GM23338 (cell line): ENCODE results near the gene CDNF. TPM values are rescaled to one million over a fixed set of nuclear protein-coding genes. Genes with fewer than 3 reads are reported as not detected.

Experiments used
- ATAC-seq: fragments of 200-7000 bp; cut with Tn5 transposase; 3 replicates; pipeline ENCODE4 v1.9.1; 2020
- DNase-seq: peaks from one replicate; pipeline ENCODE4 v3.0.0-alpha.2; 2015; ENCODE audit warnings: low spot score
- H2AFZ ChIP-seq: fragments of 200-600 bp; sonication (generic); 2 replicates; pipeline ENCODE4 v1.8.0; 2016; ENCODE audit warnings: antibody characterized with exemption, mild to moderate bottlenecking, moderate library complexity
- H3F3A ChIP-seq: fragments of 200-600 bp; sonication (generic); replicated peaks from 2 replicates; pipeline ENCODE4 v1.8.0; 2017; ENCODE audit warnings: antibody characterized with exemption, mixed run types, low read depth
- H3K27ac ChIP-seq: fragments of 200-600 bp; sonication (generic); 2 replicates; pipeline ENCODE4 v1.6.1; 2016; ENCODE audit warnings: low read depth
- H3K27me3 ChIP-seq: fragments of 200-600 bp; sonication (generic); 2 replicates; pipeline ENCODE4 v1.8.0; 2016; ENCODE audit warnings: mild to moderate bottlenecking, mixed run types, moderate library complexity; ENCODE audit not compliant: insufficient read depth
- H3K36me3 ChIP-seq: fragments of 200-600 bp; sonication (generic); 2 replicates; pipeline ENCODE4 v1.8.0; 2016; ENCODE audit warnings: mild to moderate bottlenecking; ENCODE audit not compliant: insufficient read depth
- H3K4me1 ChIP-seq: fragments of 200-600 bp; sonication (generic); 2 replicates; pipeline ENCODE4 v1.8.0; 2016; ENCODE audit warnings: mild to moderate bottlenecking, moderate library complexity; ENCODE audit not compliant: insufficient read depth
- H3K4me2 ChIP-seq: fragments of 200-600 bp; sonication (generic); 2 replicates; pipeline ENCODE4 v1.7.1; 2017; ENCODE audit warnings: mixed run types
- H3K4me3 ChIP-seq: fragments of 200-600 bp; sonication (generic); 2 replicates; pipeline ENCODE4 v1.6.1; 2016; ENCODE audit warnings: mixed run types
- H3K79me2 ChIP-seq: fragments of 200-600 bp; sonication (generic); replicated peaks from 2 replicates; pipeline ENCODE4 v1.8.0; 2017; ENCODE audit warnings: mild to moderate bottlenecking; ENCODE audit not compliant: insufficient read depth
- H3K9me2 ChIP-seq: fragments of 200-600 bp; sonication (generic); 2 replicates; pipeline ENCODE4 v1.8.0; 2017; ENCODE audit not compliant: insufficient read depth
- H4K20me1 ChIP-seq: fragments of 200-600 bp; sonication (generic); replicated peaks from 2 replicates; pipeline ENCODE4 v1.8.0; 2017; ENCODE audit warnings: mild to moderate bottlenecking; ENCODE audit not compliant: insufficient read depth
- H3K27ac Mint-ChIP-seq: 2 replicates; pipeline ENCODE4 v1.8.0; 2020; ENCODE audit warnings: inconsistent platforms, mild to moderate bottlenecking, moderate library complexity, mixed read lengths
- H3K27me3 Mint-ChIP-seq: 3 replicates; pipeline ENCODE4 v1.8.0; 2022; ENCODE audit warnings: low read depth, mild to moderate bottlenecking, moderate library complexity, mixed read lengths, inconsistent platforms; ENCODE audit not compliant: insufficient read depth, poor library complexity
- H3K36me3 Mint-ChIP-seq: 3 replicates; pipeline ENCODE4 v1.8.0; 2021; ENCODE audit warnings: low read depth, mild to moderate bottlenecking, inconsistent platforms, moderate library complexity, mixed read lengths
- H3K4me1 Mint-ChIP-seq: 3 replicates; pipeline ENCODE4 v1.8.0; 2020; ENCODE audit warnings: mild to moderate bottlenecking, inconsistent platforms, mixed read lengths
- H3K4me3 Mint-ChIP-seq: 3 replicates; pipeline ENCODE4 v1.8.0; 2021; ENCODE audit warnings: moderate library complexity, mild to moderate bottlenecking, inconsistent platforms, mixed read lengths
- H3K9me3 Mint-ChIP-seq: 3 replicates; pipeline ENCODE4 v1.8.0; 2020; ENCODE audit warnings: moderate library complexity, mild to moderate bottlenecking, inconsistent platforms, mixed read lengths
- CREB1 ChIP-seq: fragments of 250-450 bp; sonication (Bioruptor Pico); IDR thresholded peaks from 2 replicates; pipeline ENCODE4 v1.5.0; 2020; ENCODE audit warnings: low read depth, mild to moderate bottlenecking, moderate library complexity
- CTCF ChIP-seq, 2 experiments: fragments of 200-600 bp in 1 of 2; sonication (generic) in 1 of 2; conservative IDR thresholded peaks; 2 replicates each; pipeline versions ENCODE4 v1.5.1 to v1.6.1; 2016 to 2017; ENCODE audit warnings: antibody characterized with exemption in 2 of 2, low read depth in 2 of 2, mild to moderate bottlenecking in 2 of 2, moderate library complexity in 1 of 2
- ETS1 ChIP-seq: IDR thresholded peaks from 2 replicates; pipeline ENCODE4 v1.6.1; 2016; ENCODE audit warnings: antibody characterized with exemption
- EZH2 ChIP-seq: fragments of 200-600 bp; sonication (generic); IDR thresholded peaks from one replicate; pipeline ENCODE4 v1.8.0; 2017; ENCODE audit warnings: antibody characterized with exemption, mild to moderate bottlenecking, low read depth; ENCODE audit not compliant: unreplicated experiment
- EZH2phosphoT487 ChIP-seq: fragments of 200-600 bp; sonication (generic); IDR thresholded peaks from one replicate; pipeline ENCODE4 v1.8.1; 2018; ENCODE audit warnings: antibody characterized with exemption; ENCODE audit not compliant: unreplicated experiment
- JUNB ChIP-seq: IDR thresholded peaks from one replicate; pipeline ENCODE4 v1.6.1; 2016; ENCODE audit warnings: antibody characterized with exemption; ENCODE audit not compliant: unreplicated experiment
- NANOG ChIP-seq: IDR thresholded peaks from 2 replicates; pipeline ENCODE4 v1.6.1; 2016; ENCODE audit warnings: antibody characterized with exemption, borderline replicate concordance
- POLR2AphosphoS5 ChIP-seq: IDR thresholded peaks from 2 replicates; pipeline ENCODE4 v1.6.1; 2016; ENCODE audit warnings: antibody characterized with exemption, low read depth
- REST ChIP-seq: IDR thresholded peaks from one replicate; pipeline ENCODE4 v1.6.1; 2018; ENCODE audit warnings: antibody characterized with exemption; ENCODE audit not compliant: unreplicated experiment
- STAT1 ChIP-seq: IDR thresholded peaks from one replicate; pipeline ENCODE4 v1.6.1; 2016; ENCODE audit warnings: antibody characterized with exemption; ENCODE audit not compliant: unreplicated experiment
- ZNF114 ChIP-seq: fragments of 250-450 bp; sonication (Bioruptor Pico); IDR thresholded peaks from 2 replicates; pipeline ENCODE4 v1.5.0; 2020; ENCODE audit warnings: mild to moderate bottlenecking, moderate library complexity
- ZNF331 ChIP-seq: fragments of 250-450 bp; sonication (Bioruptor Pico); IDR thresholded peaks from 2 replicates; pipeline ENCODE4 v1.5.0; 2020; ENCODE audit warnings: low read depth, mild to moderate bottlenecking, moderate library complexity
- ZNF462 ChIP-seq: fragments of 250-450 bp; sonication (Bioruptor Pico); IDR thresholded peaks from 2 replicates; pipeline ENCODE4 v1.5.0; 2020; ENCODE audit warnings: mild to moderate bottlenecking, moderate library complexity
- polyA plus RNA-seq: library from polyadenylated mRNA; unstranded; fragments of >200 nt; fragmentation: Nextera tagmentation; extraction: Ambion mirVana; gene quantifications from 2 replicates; pipeline ENCODE4 v1.2.1, GENCODE V29; 2016
- total RNA-seq: library from RNA; depleted of rRNA; stranded (reverse); fragments of >200 nt; shearing (Covaris generic); gene quantifications from 2 replicates; pipeline ENCODE4 v1.2.3, GENCODE V29; 2014

The CDNF gene
- total and polyA plus RNA-seq, 2 experiments from 2014 or later: 0.26 to 1.1 TPM

GRCh38 chr10:14787938-14788337 is 49.9 kb downstream of the CDNF start:
- Histone ChIP-seq H3K36me3 (no peaks in the 10 kb centered on the region), H3K4me3 (no peak overlapping the region), H3K27me3 (no peaks in the 10 kb centered on the region), H3K79me2 (no peaks in the 10 kb centered on the region), H3K27ac (no peak overlapping the region), H3K4me2 (no peak overlapping the region), H4K20me1 (no peaks in the 10 kb centered on the region), H2AFZ (no peak overlapping the region), H3K4me1 (no peaks in the 10 kb centered on the region), H3K9me2 (no peaks in the 10 kb centered on the region), H3F3A (no peaks in the 10 kb centered on the region)
- ATAC-seq: no peak
- no peak for DNase-seq
- H3K9me3 Mint-ChIP-seq: peaks cover 6% of the 10 kb centered on the region; the same call in 1 of the 3 replicates
- no peak overlapping the region for H3K27ac Mint-ChIP-seq
- no peaks in the 10 kb centered on the region for H3K4me1 Mint-ChIP-seq
- TF ChIP-seq ETS1 (no peak), EZH2 (no peak), ZNF331 (CRISPR knock-in tag) (no peak), POLR2AphosphoS5 (no peak), ZNF114 (CRISPR knock-in tag) (no peak), NANOG (no peak), CTCF (conservative IDR thresholded peaks at IDR 0.05; ENCODE audit: low read depth in 2 of 2) (no peak), STAT1 (no peak), CREB1 (no peak), EZH2phosphoT487 (no peak), JUNB (no peak), REST (no peak), ZNF462 (CRISPR knock-in tag) (no peak)
- no peak overlapping the region for H3K4me3 Mint-ChIP-seq
- no peaks in the 10 kb centered on the region for H3K36me3 Mint-ChIP-seq
- H3K27me3 Mint-ChIP-seq: peaks cover 3% of the 10 kb centered on the region
